ENCODE results near the gene GNRH2.

GRCh38 chr20:3072530-3073250, 29.3 kb downstream of the GNRH2 start:
- TF ChIP-seq CTCF (IDR thresholded peaks at IDR 0.05; ENCODE audit: low read depth, low read length) (no peak), MAX (IDR thresholded peaks at IDR 0.05; ENCODE audit: low read depth, low read length) (no peak), POLR2A (IDR thresholded peaks at IDR 0.05; ENCODE audit: extremely low read depth, insufficient read length) (no peak)
